ENCODE results near the gene SCARF2. TPM values are rescaled to one million over a fixed set of nuclear protein-coding genes. Genes with fewer than 3 reads are reported as not detected.

Gene SCARF2
- total RNA-seq, 4 donors from 2014 or later, result 6.1 to 9.6 (median 8.4) TPM

Other genes starting within 250 kb of the SCARF2 start
- 10 to 100 TPM in 3 of 4 donors, 1 to 10 TPM in 1; 9.1 to 15.7 (median 12.9) TPM for gene RTN4R, start 169.5 kb downstream of the SCARF2 start, total RNA-seq
- 10 to 100 TPM; 56.2 to 81.0 (median 79.3) TPM for gene DGCR6L, start 117.8 kb downstream of the SCARF2 start, total RNA-seq
- 10 to 100 TPM; 11.3 to 13.2 (median 11.5) TPM for gene ZNF74, start 43.7 kb downstream of the SCARF2 start, total RNA-seq
- gene KLHL22, start 58.0 kb upstream of the SCARF2 start, total RNA-seq, result 10 to 100 TPM; 14.0 to 23.8 (median 20.2) TPM
- gene MED15, start 69.8 kb upstream of the SCARF2 start, total RNA-seq, result 10 to 100 TPM; 40.3 to 69.6 (median 49.2) TPM

Measured in lower leg skin (tissue), 4 donors.